ENCODE results near the gene CROCC2. TPM values are rescaled to one million over a fixed set of nuclear protein-coding genes. Genes with fewer than 3 reads are reported as not detected.

Gene CROCC2
- total RNA-seq, 4 donors from 2014 or later = 0.79 to 2.6 (median 1.8) TPM; not detected in 1

DNA sequence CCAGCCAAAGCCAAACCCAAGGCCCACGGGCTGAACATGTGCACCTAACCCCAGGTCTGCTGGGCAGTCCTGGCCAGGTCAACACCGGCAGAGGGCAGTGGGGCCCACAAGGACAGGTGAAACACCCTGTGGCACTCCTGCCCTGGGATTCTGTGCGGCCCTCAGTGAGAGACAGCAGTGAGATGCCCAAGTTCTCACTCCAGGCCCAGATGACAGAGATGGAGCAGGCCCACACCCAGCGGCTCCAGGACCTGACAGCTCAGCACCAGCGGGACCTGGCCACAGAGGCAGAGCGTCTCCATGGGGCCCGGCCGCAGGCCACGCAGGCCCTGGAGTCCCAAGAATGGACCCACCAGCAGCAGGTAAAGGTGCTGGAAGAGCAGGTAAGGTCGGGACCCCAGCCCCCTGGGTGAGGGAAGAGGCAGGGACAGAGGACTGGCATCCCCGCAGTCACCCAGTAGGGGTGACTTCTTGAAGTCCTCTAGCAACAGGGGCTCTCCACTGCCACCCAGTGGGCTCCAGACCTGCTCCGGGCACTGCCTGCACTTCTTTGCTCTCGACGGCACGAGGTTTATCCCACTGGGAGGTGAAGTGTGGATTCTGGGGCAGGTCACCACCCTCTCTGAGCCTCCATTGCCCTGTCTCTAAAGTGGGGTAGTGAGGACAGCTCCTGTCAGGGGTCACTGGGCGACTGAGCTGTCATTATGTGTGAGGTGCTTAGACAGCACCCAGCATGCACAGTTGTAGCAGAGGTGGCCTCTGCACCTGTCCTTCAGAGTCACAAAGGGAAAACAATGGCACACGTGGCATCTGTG, 83.5 kb downstream of the CROCC2 start:
- TF ChIP-seq POLR2A (IDR thresholded peaks at IDR 0.05) = no peak
- TF ChIP-seq, protein P1, sequence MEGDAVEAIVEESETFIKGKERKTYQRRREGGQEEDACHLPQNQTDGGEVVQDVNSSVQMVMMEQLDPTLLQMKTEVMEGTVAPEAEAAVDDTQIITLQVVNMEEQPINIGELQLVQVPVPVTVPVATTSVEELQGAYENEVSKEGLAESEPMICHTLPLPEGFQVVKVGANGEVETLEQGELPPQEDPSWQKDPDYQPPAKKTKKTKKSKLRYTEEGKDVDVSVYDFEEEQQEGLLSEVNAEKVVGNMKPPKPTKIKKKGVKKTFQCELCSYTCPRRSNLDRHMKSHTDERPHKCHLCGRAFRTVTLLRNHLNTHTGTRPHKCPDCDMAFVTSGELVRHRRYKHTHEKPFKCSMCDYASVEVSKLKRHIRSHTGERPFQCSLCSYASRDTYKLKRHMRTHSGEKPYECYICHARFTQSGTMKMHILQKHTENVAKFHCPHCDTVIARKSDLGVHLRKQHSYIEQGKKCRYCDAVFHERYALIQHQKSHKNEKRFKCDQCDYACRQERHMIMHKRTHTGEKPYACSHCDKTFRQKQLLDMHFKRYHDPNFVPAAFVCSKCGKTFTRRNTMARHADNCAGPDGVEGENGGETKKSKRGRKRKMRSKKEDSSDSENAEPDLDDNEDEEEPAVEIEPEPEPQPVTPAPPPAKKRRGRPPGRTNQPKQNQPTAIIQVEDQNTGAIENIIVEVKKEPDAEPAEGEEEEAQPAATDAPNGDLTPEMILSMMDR (IDR thresholded peaks at IDR 0.05) = peak; percentile 24 to 41 (median 37)
- intact Hi-C loops (cut with DNase I; ENCODE audit: low total_unique reads) = no loop called here
- Histone ChIP-seq H3K4me3 (no peak overlapping the region), H3K9me3 (no peaks in the 10 kb centered on the region), H3K4me1 (peaks cover 0 to 13% of the 10 kb centered on the region in 2 donors), H3K36me3 (no peaks in the 10 kb centered on the region), H3K27ac (peak overlapping the region in 1 of 2 donors; percentile 41), H3K27me3 (no peaks in the 10 kb centered on the region)
- DNase-seq = peak; percentile 30 to 48

DNA sequence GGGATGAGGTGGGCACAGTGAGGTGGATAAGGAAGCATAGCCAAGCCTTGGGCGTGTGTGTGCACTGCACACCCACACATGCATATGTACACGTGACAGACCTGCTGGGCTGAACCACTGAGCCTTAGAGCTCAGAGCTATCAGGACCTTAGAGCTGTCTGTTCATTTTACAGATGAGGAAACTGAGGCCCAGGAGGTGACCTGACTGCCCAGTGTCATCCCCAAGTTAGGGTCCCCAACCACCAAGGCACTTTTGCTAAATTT, 84.1 kb downstream of the CROCC2 start:
- no peaks in the 10 kb centered on the region for H3K27me3 ChIP-seq
- H3K4me1 ChIP-seq = peaks cover 0 to 13% of the 10 kb centered on the region in 2 donors
- H3K36me3 ChIP-seq = no peaks in the 10 kb centered on the region
- no peak for DNase-seq
- TF ChIP-seq, protein P1 (IDR thresholded peaks at IDR 0.05) = no peak
- no peak for TF ChIP-seq POLR2A (IDR thresholded peaks at IDR 0.05)
- H3K4me3 ChIP-seq = no peak overlapping the region
- H3K27ac ChIP-seq = peak overlapping the region in 1 of 2 donors; percentile 85
- H3K9me3 ChIP-seq = no peaks in the 10 kb centered on the region
- intact Hi-C loops (cut with DNase I; ENCODE audit: low total_unique reads) = no loop called here

DNA sequence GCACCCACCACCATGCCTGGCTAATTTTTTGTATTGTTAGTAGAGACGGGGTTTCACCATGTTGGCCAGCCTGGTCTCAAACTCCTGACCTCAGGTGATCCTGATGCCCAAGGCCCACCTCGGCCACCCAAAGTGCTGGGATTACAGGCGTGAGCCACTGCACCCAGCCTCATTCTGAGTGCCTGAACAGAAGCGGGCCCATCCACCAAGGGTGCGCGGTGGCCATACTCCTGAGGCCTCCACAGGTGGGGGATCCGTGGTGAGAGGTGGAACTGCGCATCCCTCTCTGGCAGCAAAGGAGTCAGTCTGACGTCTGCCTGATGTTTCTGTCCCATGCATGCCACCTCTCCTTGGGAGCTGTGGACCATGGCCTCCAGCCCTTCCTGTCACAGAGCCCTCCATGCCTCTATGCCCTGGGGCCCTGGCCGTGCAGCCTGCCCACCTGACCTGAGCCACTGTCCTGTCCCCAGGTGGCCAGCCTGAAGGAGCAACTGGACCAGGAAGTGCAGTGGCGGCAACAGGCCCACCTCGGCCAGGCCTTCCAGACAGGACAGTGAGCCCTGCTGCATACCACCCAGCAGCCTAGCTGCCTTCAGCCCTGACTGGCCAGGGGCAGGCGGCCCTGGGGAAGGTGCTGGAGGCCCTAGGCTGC, 84.7 kb downstream of the CROCC2 start:
- intact Hi-C loops (cut with DNase I; ENCODE audit: low total_unique reads) = no loop called here
- H3K4me1 ChIP-seq = peaks cover 0 to 13% of the 10 kb centered on the region in 2 donors
- DNase-seq = peak; percentile 16 to 19

DNA sequence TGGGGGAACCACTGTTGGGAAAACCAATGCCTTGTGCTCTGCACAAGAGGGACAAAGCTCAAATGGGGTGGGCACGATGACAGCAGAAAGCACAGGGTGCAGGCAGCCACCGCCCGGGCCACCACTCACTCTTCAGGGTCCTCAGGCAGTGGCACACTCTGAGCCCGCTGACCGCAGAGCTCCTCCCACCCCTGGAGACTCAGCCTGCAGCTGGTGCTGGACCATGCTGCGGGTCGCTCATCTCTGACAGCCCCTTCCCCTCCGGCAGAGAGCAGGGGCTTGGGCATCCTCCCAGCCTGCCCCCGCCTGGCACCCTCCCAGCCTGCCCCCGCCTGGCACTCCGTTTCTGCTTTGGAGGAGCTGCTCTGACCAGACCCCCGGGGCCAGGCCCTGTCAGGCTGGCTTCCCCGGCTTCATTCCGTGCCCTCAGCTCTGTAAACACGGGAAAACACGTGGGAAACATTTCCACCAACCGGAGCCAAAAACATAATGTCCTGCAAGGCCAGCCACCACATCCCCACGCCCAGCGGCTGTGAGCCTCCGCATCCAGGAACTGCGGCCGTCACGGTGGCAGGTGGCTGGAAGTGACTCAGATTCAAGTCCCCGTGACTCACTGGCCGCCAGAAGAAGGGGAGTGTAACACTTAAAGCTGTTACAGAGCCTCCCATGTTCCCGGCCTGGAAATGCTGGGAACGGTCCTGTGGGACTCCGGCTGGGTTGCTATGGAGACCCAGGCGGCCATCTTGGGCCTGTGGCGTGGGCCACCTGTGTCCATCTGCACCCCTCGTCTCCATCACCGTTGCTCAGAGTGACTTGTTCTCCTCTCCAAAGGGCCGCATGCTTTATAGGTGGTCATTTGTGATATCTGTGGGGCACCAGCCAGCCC, 85.5 kb downstream of the CROCC2 start:
- Histone ChIP-seq H3K36me3 (no peaks in the 10 kb centered on the region), H3K9me3 (no peaks in the 10 kb centered on the region), H3K4me3 (no peak overlapping the region), H3K27ac (peak overlapping the region; percentile 72 to 85), H3K27me3 (no peaks in the 10 kb centered on the region), H3K4me1 (peaks cover 0 to 19% of the 10 kb centered on the region in 2 donors)
- TF ChIP-seq POLR2A (IDR thresholded peaks at IDR 0.05) = peak in 1 of 2 donors; percentile 26
- TF ChIP-seq, protein P1 (IDR thresholded peaks at IDR 0.05) = no peak
- intact Hi-C loops (cut with DNase I; ENCODE audit: low total_unique reads) = no loop called here
- DNase-seq = peak; percentile 87 to 93

More for the DNA sequence above, 84.7 kb downstream of the CROCC2 start:
- H3K4me3 ChIP-seq = no peak overlapping the region
- H3K9me3 ChIP-seq = no peaks in the 10 kb centered on the region
- H3K36me3 ChIP-seq = no peaks in the 10 kb centered on the region
- H3K27me3 ChIP-seq = no peaks in the 10 kb centered on the region
- H3K27ac ChIP-seq = peak overlapping the region; percentile 72 to 85
- TF ChIP-seq POLR2A (IDR thresholded peaks at IDR 0.05) = no peak
- TF ChIP-seq, protein P1 (IDR thresholded peaks at IDR 0.05) = no peak
